HG03139 (cell line): ENCODE results near the gene CAPS2.
A peak's percentile ranks its signal among the peaks of the same experiment; 100 is the strongest.
"Not testable (repeated sequence)": the region's sequence is repeated elsewhere in the genome, so short reads cannot be mapped to it uniquely, and the experiment has no call there.

Experiments used
- ATAC-seq: cut with Tn5 transposase; IDR thresholded peaks from one replicate; pipeline ENCODE4 v1.9.1; 2021; ENCODE audit not compliant: unreplicated experiment

Gene CAPS2

DNA sequence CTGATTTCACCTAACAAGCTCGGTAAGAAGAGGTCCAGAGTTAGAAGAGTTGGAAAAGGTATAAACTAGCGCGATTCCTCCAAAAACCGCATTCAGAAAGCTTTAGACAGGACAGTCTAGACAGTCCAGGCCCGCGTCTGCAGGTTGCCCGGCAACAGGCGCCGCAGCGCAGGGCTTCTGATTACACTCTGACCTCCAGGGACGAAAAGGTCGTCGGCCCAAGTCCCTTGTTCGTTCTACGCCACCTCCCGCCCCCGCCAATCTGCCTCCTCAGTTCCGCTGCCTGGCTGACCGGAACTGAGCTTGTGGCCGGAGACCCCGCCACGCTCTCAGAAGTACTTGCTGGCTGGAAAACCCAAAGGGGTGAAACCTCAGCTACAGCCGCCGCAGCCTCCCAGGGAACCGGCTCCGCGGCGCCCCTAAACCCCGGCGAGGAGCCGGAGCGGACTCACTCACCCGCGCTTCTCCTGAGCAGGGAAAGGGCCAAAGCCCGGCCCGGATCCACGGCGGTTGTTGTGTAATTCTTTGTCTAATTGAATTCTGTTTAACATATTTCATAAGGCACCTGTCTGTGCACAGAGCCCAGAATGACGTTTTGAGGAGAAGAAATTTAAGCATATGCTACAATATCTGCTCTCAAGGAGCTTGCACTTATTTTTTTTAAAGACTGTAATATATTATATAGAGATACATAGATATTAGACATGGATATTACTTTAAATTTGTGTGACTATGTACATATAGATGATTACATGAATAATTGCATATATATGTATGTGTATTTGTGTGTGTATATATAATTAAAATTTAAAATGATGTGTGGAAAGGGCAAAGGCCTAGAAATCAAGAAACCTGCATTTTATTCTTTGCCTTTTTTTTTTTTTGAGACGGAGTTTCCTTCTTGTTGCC, at the start of gene CAPS2:
CAPS2 (minus strand) TSS at position 407 of the 909 bp plus-strand sequence. CDS start 3,826 bp downstream, outside the sequence.
- peak; percentile 89 for ATAC-seq

DNA sequence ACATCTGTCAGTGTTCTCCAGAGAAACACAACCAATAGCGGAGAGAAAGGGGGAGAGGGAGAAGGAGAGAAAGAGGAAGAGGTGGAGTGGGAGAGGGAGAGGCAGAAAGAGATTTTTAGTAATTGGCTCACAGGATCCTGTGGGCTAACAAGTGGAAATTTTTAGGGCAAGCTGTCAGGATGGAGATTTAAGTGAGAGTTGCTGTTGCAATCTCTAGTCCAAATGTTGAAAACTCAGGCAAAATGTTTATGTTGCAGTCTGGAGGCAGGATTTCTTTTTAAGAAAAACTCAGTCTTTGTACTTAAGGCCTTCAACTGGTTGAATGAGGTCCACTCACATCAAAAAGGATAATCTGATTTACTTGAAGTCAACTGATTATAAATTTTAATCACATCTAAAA, 48.2 kb upstream of the CAPS2 start:
- no peak for ATAC-seq

DNA sequence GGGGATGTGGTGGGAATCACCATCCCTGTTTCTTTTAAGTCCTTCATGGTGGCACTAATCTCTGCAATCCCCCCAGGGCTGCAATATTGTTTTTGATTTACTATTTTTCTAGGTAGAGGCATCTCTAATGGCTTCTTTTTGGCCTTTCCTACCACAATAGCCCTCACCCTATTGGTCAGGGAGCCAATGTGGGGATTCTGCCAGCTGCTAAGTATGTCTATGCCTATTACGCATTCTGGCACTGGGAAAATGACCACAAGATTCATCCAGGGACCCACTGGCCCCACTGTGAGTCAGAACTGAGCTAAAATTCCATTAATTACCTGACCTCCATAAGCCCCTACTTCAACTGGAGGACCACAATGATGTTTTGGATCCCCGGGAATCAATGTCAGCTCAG, 44.8 kb upstream of the CAPS2 start:
- no peak for ATAC-seq

DNA sequence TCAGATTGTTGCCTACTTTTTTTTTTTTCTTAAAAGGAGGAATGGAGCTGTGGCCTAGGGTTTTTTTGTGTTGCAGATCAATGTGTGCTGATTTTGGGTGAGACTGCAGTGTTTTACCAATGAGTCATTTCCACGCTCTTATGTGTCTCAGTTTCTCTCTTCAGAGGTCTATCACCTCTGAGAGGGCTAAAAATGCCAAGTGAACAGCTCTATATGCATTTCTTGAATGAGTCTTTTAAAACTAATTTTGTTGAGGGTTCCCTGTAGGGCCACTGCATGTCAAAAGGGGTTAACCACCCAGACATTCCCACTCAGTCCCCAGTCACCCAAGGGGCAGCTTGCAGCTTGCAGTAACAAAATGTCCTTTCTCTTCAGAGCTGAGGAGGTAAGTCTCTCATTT, 36.5 kb upstream of the CAPS2 start:
- no peak for ATAC-seq

DNA sequence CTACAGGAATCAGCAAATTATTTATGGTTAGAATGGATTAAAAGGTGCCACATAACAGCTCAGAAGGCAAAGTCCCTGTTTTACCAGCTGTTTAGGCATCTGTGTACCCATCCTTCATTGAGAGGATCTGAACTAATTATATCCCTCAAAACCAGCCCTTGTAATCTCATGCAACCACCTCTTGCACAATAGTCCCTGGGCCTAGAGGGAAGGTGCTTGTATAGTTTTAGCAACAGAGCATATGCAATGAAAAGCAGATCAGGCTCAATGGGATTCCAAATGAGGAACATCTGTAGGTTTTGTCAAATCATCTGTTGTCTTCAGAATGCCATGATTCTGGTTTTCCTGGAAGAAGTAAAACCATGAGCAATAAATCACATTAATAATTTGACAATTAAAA, 34.8 kb upstream of the CAPS2 start:
- no peak for ATAC-seq

DNA sequence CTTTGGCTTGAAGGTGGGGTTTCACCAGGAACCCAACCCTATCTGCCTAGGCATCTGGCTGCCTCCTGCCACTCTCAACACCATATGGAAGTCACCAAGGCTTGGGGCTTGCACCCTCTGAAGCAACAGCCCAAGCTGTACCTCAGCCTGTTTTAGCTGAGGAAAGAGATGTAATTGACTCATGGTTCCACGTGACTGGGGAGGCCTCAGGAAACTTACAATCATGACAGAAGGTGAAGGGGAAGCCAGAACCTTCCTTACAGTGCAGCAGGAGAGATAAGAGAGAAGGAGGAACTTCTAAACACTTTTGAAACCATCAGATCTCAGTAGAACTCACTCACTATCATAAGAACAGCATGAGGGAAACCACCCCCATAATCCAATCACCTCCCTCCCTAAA, 31.3 kb upstream of the CAPS2 start:
- no peak for ATAC-seq

DNA sequence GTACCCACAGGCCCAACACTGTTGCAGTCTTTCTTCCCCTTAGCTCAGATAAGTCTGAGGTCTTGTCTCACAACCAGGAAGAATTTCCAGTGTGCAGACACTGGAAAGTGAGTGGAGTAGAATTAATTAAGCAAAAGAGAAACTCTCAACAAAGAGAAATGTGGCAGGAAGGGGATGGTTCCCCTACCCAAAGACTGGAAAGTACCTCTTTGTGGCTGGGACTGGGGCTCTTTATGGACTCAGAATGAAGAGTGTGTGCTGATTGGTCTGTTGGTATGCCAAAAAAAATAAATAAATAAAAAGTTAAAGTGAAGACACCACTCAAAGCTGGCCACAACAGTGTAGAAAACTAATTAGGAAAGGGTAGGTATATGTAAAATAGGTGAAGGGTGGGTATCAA, 30.8 kb upstream of the CAPS2 start:
- no peak for ATAC-seq

DNA sequence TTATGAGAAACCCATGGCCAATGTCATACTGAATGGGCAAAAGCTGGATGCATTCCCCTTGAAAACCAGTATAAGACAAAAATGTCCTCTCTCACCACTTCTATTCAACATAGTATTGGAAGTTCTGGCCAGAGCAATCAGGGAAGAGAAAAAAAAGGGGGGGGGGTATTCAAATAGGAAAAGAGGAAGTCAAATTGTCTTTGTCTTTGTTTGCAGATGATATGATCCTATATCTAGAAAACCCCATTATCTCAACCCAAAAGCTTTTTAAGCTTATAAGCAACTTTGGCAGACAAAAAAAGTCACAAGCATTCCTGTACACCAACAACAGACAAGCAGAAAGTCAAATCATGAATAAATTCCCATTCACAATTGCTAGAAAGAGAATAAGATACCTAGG, 23.9 kb upstream of the CAPS2 start:
- ATAC-seq = no peak

DNA sequence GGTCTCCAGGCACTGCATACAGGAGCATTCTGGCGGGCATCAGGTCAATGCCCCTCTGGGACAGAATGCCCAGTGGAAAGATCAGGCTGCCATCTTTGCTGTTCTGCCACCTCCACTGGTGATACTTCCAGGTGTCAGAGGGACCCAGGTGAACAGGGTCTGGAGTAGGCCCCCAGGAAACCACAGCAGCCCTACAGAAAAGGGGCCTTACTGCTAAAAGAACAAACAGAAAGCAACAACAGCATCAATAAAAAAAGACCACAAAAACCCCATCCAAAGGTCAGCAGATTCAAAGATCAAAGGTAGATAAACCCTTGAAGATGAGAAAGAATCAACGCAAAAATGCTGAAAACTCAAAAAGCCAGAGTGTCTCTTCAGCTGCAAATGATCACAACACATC, 20.3 kb upstream of the CAPS2 start:
- no peak for ATAC-seq

DNA sequence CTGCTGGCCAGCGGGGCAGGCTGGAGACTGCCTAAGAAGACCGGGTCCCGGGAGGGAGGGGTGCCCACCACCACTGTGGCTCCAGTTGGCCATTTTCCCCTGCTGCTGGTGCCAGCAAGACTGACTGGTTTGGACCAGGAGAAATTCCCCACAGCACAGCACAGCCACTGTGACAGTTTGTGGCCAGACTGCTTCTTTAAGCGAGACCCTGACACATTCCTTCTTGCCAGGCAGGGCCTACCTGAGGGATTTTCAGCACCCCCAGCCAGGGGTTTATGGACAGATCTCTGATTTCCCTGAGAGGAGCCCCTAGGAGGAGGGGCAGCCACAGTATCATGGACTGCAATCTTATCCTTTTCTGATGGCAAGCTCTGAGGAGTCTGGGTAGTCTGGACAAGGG, 19.8 kb upstream of the CAPS2 start:
- no peak for ATAC-seq

DNA sequence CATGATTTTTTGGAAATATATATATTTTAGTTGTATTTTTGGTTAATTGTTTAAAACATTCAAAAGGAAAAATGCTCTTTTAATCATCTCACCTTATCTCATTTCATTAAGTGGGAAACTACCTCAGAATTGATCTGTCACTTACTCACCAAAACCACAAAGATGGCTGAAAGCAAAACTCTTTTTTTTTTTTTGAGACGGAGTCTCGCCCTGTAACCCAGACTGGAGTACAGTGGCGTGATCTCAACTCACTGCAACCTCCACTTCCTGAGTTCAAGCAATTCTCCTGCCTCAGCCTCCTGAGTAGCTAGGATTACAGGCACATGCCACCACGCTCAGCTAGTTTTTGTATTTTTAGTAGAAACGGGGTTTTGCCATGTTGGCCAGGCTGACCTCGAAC, 16.1 kb upstream of the CAPS2 start:
- not testable (repeated sequence) for ATAC-seq

DNA sequence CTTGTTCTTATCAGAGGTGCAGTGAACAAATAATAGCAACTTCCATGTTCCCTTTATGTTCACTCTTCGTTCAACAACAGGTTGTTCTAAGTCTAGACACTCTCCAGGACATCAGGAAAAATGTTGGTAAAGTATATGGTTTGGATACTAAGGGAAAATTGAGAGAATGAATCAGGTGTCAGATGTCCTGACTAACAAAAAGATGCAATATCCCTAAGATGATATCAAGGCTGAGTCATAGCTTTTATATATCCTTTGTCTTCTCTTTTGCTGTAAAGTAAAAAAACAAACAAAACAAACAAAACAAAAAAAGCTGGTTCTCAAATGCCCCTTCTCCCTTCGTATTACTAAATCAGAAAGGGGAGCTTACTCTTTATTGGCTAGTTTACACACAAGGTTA, 15.4 kb upstream of the CAPS2 start:
- no peak for ATAC-seq

DNA sequence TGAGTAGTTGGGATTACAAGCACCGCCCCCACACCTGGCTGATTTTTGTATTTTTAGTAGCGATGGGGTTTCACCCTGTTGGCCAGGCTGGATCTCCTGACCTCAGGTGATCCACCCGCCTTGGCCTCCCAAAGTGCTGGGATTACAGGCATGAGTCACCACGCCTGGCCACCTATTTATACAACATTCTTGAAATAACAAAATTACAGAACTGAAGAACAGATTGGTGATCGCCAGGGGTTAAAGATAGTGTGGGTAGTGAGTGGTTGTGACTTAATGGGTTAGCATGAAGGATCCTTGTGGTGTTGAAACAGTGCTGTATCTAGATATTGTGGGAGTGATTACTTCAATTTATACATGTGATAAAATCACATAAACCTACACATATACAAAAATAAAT, 11.7 kb upstream of the CAPS2 start:
- no peak for ATAC-seq

DNA sequence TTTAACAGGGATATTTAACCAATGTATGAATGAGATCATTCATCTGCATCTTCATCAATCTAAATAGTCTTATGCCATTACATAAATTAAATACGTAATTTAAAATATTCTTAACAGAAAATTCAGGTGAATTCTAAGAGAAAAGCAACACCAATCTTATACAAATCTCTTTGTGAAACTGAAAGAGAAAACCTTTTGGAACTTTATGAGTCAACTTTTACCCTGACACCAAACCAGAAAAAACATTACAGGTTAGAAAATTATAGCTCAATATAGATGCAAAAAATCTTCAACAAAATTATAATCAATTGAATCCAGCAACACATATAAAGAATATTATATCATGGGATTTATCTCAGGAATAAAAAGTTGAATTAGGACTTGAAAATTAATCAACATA, 7.8 kb upstream of the CAPS2 start:
- ATAC-seq = no peak

DNA sequence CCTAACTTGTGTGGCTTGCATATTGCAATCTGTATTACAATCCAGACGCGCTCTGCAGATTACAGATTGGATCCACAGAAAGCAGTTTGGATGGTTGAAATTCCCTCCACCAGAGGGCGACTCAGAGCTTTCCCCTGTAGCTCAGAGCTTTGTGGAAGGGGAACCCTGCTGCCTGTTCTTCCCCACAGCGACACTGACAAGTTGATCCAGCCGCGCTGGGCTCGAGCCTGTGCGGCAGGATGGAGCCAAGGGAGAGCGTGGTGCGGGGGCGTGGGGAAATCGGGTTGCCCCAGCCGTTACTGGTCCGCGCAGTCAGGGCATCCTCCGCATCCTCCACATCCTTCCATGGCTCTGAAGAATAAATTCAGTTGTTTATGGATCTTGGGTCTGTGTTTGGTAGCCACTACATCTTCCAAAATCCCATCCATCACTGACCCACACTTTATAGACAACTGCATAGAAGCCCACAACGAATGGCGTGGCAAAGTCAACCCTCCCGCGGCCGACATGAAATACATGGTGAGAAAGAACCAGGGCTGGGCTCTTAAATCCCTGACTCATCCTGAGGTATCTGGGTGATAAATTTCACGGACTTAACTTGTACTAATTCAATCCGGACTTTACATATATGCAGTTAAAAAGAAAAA, 4.4 kb upstream of the CAPS2 start, which contains the start of gene GLIPR1L1:
GLIPR1L1 (plus strand) TSS at position 287 of the 647 bp plus-strand sequence; CDS start at position 346, 59 bp downstream.
- ATAC-seq = peak; percentile 57

DNA sequence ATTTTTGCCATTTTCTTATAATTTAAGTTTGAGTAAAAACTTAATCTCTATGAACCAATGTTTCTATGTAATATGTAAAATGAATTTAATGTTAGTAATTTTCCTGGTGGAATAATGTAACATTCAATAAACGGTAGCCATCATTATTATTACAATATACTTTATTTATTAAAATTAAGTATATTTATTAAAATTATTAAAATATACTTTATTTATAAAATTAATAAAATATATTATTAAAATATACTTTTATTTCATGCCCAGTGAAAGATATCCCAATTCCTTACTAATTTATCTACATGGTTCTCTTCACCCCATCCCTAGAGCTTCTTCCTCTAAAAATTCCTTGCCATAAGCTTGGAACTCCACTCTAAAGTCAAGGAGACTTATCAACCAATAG, 2.5 kb downstream of the CAPS2 start:
- no peak for ATAC-seq

DNA sequence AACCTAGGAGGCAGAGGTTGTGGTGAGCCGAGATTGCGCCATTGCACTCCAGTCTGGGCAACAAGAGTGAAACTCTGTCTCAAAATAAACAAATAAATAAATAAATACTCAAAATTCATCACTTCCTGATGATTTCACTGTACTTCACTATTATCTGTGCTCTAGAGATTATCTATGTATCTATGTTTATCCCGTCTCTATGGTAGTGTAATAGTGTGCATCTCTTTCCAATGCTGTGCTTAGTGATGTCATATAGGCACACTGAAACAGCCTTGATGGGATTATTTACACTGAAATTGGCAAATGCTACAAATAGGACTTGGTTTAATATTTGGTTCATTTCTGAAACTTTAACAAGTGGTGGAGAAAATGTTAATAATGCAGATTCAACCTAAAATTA, 6.5 kb downstream of the CAPS2 start:
- no peak for ATAC-seq

DNA sequence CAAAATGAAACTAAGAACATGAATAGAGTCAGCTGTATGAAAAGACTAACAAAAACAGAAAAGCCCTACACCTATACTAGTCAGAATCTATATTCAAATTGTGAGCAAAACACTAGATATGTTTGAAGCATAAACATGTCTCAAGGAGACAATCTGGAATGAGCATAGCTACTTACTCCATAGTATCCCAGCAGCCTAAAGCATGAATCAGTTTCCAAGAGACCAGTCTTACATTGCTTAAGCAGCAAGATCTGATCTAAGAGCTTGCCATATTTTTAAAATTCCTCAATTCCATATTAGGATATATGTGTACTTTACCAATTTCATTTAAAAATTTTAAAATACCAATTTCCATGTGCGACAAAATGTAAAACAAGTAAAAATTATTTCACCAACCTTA, 7.7 kb downstream of the CAPS2 start:
- ATAC-seq = no peak

DNA sequence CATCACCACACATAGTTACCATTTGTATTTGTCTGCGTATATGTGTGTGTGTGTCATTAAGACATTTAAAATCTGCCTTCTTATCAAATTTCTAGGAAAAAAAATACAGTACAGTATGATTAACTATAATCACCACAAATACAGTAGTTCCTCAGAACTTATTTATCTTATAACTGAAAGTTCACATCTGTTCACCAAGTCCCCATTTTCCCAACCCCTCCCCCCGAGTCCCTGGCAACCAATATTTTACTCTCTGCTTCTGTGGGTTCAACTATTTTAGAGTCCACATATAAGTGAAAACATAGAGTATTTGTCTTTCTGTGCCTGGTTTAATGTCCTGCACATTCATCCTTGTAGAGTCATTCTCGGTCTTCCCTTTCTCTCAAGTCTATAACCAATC, 12.3 kb downstream of the CAPS2 start:
- no peak for ATAC-seq

DNA sequence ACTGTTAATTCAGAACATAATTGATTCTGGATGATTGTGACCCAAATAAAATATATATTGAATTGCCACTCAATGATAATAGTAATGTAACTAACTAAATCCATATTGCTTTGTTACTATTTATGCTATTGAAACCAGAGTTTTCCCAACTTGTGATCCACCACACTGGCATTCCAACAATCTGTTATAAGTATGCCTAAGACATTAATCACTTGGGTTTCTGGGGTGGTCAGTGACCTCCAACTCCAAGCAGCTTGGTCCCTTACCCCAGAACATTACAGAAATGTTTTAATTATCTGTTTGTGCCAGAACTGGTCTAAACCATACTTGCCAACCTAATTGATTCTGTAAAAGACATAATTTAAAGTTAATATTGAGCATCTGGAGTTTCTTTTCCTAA, 14.6 kb downstream of the CAPS2 start:
- ATAC-seq = no peak

DNA sequence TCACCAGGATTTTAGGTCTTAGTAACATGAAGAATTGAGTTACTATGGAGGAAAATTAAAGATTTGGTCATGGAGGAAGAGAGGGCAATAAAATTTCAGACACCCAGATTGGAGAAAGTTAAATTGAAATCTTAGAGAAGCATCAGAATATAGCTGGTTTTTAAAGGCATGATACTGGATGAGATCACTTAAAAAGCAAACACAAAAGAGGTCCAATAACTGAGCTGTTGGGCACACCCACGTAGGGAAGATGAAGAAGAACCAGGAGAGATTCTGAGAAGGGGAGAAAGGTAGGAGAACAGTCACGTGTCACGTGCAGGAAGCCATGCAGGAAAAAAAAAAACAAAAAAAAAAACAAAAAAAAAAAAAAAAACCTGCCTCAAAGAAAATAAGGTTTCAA, 18.8 kb downstream of the CAPS2 start:
- ATAC-seq = no peak

DNA sequence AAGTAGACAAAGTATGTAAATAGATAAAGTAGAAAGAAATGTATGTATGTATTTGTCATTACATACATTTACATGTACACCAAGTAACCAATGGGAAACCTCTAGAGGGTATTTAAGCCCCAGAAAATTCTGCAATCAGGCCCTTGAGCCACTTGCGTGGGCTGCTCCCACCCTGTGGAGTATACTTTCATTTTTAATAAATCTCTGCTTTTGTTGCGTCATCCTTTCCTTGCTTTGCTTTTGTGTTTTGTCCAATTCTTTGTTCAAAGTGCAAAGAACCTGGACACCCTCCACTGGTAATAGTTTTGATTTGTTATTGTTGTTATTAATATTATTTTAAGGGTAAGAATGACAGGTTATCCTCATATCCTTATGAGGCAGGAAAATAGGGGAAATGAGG, 21.8 kb downstream of the CAPS2 start:
- no peak for ATAC-seq
